OCI-LY3 (cell line): ENCODE measurements around the gene HOXA5.

Experiments used
- H2AFZ ChIP-seq: fragments of 200-600, 300-600 bp; shearing (Covaris generic); 2 replicates; pipeline ENCODE4 v1.6.0; 2014; ENCODE audit warnings: antibody characterized with exemption, low read depth, low read length
- H3K27ac ChIP-seq: fragments of 200-600, 300-600 bp; sonication (generic); 2 replicates; pipeline ENCODE4 v1.5.1; 2014; ENCODE audit warnings: mild to moderate bottlenecking, low read length, moderate library complexity, mixed read lengths
- H3K27me3 ChIP-seq: fragments of 200-600, 300-600 bp; sonication (generic); 2 replicates; pipeline ENCODE4 v1.6.1; 2014; ENCODE audit warnings: low read depth, low read length, mixed read lengths
- H3K36me3 ChIP-seq: fragments of 200-600, 300-600 bp; sonication (generic); replicated peaks from 2 replicates; pipeline ENCODE3; 2014; ENCODE audit warnings: low read depth, low read length, mixed read lengths
- H3K4me1 ChIP-seq: fragments of 300-600, 200-600 bp; sonication (generic); 2 replicates; pipeline ENCODE4 v1.6.1; 2014; ENCODE audit warnings: low read length, mixed read lengths
- H3K4me2 ChIP-seq: fragments of 200-600, 300-600 bp; sonication (generic); 2 replicates; pipeline ENCODE4 v1.6.1; 2014; ENCODE audit warnings: low read length, mixed read lengths
- H3K4me3 ChIP-seq: fragments of 300-600, 200-600 bp; sonication (generic); 2 replicates; pipeline ENCODE4 v1.5.1; 2014; ENCODE audit warnings: antibody characterized with exemption, mild to moderate bottlenecking, low read length, moderate library complexity
- H3K79me2 ChIP-seq: fragments of 300-600, 200-600 bp; shearing (Covaris generic); 2 replicates; pipeline ENCODE4 v1.6.1; 2014; ENCODE audit warnings: mild to moderate bottlenecking, low read length, mixed read lengths
- H3K9ac ChIP-seq: fragments of 300-600, 200-600 bp; shearing (Covaris generic); 2 replicates; pipeline ENCODE4 v1.6.0; 2014; ENCODE audit warnings: mild to moderate bottlenecking, low read length, moderate library complexity
- H3K9me3 ChIP-seq: fragments of 200-600, 300-600 bp; shearing (Covaris generic); 2 replicates; pipeline ENCODE4 v1.6.1; 2014; ENCODE audit warnings: low read length, mixed read lengths; ENCODE audit not compliant: insufficient read depth
- H4K20me1 ChIP-seq: fragments of 200-600, 300-600 bp; sonication (generic); 2 replicates; pipeline ENCODE4 v1.6.1; 2016; ENCODE audit warnings: low read length, mixed read lengths; ENCODE audit not compliant: insufficient read depth
- EZH2phosphoT487 ChIP-seq: fragments of 200-600 bp; shearing (Covaris generic); IDR thresholded peaks from 2 replicates; pipeline ENCODE4 v1.6.1; 2018; ENCODE audit warnings: antibody characterized with exemption, mixed run types, low read depth
- TF ChIP-seq, protein P1 (sequence below): fragments of 200-600, 300-600 bp; sonication (generic); IDR thresholded peaks from 2 replicates; pipeline ENCODE4 v1.5.1; 2014; ENCODE audit warnings: antibody characterized with exemption, low read length, low read depth

Gene HOXA5

DNA sequence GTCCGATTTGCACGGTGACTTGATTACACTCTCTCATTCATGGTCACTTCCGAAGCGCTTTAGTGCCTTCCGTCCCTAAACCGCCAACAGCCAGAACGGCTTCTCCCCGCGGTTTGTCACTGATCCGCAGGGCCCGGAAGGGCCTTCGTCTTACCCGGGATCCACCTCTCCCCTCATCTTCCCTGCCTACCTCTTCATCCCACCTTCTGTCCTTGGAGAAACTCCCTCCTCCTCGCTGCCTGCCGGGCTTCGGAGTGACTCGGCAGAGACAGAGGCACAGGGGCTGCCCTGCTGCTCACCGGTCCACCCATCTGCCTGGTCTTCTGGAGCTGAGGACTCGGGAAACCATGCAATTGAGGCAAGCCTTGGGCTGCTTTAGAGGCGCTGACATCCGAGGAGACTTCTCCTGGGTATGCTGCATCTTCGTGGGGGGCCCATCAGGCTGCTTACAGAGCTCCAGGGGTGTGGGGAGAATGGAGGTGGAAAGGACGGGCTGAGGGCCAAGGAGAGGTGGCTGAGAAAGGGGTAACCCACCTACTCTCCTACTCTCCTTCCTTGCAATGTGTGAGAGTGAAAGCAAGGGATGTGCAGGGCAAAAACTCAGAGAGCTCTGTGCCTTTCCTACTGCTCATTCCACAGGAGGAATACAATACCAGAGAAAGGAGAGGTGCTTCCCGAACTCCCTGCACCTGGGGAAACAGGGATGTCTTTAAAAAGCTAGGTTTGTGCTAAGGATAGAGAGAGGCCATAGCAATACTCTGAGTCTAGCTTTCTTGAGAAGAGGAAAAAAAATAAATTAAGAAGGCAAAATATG lies 42.6 kb upstream of the HOXA5 start:
- Histone ChIP-seq H3K27me3 (no peaks in the 10 kb centered on the region), H3K27ac (no peak overlapping the region), H3K9me3 (no peaks in the 10 kb centered on the region), H4K20me1 (no peaks in the 10 kb centered on the region), H2AFZ (no peak overlapping the region), H3K79me2 (no peaks in the 10 kb centered on the region), H3K9ac (no peak overlapping the region), H3K36me3 (no peaks in the 10 kb centered on the region), H3K4me1 (no peaks in the 10 kb centered on the region), H3K4me3 (no peak overlapping the region), H3K4me2 (no peak overlapping the region)
- no peak for TF ChIP-seq EZH2phosphoT487
- TF ChIP-seq, protein P1, sequence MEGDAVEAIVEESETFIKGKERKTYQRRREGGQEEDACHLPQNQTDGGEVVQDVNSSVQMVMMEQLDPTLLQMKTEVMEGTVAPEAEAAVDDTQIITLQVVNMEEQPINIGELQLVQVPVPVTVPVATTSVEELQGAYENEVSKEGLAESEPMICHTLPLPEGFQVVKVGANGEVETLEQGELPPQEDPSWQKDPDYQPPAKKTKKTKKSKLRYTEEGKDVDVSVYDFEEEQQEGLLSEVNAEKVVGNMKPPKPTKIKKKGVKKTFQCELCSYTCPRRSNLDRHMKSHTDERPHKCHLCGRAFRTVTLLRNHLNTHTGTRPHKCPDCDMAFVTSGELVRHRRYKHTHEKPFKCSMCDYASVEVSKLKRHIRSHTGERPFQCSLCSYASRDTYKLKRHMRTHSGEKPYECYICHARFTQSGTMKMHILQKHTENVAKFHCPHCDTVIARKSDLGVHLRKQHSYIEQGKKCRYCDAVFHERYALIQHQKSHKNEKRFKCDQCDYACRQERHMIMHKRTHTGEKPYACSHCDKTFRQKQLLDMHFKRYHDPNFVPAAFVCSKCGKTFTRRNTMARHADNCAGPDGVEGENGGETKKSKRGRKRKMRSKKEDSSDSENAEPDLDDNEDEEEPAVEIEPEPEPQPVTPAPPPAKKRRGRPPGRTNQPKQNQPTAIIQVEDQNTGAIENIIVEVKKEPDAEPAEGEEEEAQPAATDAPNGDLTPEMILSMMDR, result no peak

DNA sequence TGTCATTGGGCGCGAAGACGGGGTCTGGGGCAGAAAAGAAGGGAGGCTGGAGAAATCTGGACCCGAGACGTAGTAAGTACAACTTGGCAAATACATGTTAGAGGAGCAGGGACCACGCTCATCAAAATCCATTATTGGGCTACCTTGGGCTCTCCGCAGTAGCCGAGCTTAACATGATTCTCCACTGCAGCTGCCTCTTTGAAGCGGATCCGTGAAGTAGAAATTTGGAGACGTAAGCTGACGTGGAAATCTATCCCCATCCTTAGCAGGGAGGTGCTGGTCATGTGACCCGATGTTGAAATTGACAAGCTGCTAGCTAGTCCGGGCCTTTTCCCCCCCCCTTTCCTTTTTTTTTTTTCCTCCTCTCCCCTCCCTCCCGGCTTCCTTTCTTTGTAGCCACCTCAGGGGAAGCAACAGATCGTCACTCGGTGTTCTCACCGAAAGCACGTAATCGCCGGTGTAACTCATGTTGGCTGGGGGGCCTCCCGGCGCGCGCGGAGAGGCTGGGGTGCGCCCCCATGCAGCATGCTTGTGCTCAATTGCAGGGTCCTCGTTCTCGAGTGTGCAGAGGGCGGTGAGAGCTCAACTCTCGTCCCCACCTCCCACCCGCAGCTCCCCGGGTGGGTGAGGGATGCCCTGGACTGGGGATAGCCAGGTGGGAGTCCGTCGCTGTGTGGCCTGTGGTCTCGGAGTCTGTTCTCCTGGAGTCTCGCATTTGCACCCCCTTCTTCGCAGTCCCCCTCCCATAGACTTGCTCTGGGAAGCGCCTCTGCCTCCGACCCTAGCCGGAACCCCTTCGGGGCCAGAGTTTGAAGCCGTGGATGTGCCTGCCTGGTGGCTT lies 41.8 kb upstream of the HOXA5 start, which contains the start of gene HOXA11:
TSS of gene HOXA11 (minus strand) at position 220 of the 841 bp plus-strand sequence. CDS start at position 132, 88 bp downstream.
- Histone ChIP-seq H3K9ac (no peak within 1 kb of the TSS), H2AFZ (no peak within 1 kb of the TSS), H3K4me1 (no peaks in the 10 kb centered on the region), H4K20me1 (no peaks in the 10 kb centered on the region), H3K79me2 (no peaks in the 10 kb centered on the region), H3K9me3 (no peaks in the 10 kb centered on the region), H3K27me3 (no peaks in the 10 kb centered on the region), H3K27ac (no peak within 1 kb of the TSS), H3K36me3 (no peaks in the 10 kb centered on the region), H3K4me2 (no peak within 1 kb of the TSS), H3K4me3 (no peak within 1 kb of the TSS)
- TF ChIP-seq, protein P1, result no peak
- TF ChIP-seq EZH2phosphoT487, result no peak

DNA sequence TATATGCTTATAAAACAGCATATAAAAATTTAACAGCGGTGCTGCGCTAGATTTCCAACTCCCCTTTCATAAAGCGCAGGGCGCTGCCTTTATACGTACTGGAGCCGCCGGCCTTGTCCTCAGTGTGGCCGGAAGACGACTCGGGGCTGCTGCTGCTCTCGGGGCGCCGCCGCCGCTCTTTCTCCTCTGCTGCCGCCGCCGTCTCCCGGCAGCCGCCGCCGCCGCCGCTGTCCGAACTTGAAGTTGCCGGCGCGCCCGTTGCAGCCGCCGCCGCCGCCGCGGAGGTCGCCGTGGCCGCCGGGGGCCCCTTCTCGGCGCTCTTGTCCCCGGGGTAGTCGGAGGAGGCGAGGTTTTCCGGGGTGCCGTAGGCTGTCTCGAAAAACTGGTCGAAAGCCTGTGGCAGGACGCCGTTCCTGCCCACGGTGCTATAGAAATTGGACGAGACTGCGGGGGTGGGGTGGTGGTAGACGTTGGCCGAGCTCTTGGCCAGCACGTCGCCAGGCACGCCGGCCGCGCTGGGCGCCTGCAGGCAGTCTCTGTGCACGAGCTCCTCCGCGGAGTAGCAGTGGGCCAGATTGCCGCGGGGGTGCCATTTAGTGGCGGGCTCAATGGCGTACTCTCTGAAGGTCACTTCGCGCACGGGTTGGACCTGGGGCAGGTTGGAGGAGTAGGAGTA lies 41.0 kb upstream of the HOXA5 start:
- no peak overlapping the region for H2AFZ ChIP-seq
- no peak for TF ChIP-seq EZH2phosphoT487
- TF ChIP-seq, protein P1, result no peak
- no peaks in the 10 kb centered on the region for H4K20me1 ChIP-seq
- H3K79me2 ChIP-seq, result no peaks in the 10 kb centered on the region
- no peak overlapping the region for H3K9ac ChIP-seq
- H3K4me3 ChIP-seq, result no peak overlapping the region
- no peaks in the 10 kb centered on the region for H3K36me3 ChIP-seq
- no peaks in the 10 kb centered on the region for H3K9me3 ChIP-seq
- no peak overlapping the region for H3K4me2 ChIP-seq
- no peaks in the 10 kb centered on the region for H3K4me1 ChIP-seq
- H3K27me3 ChIP-seq, result no peaks in the 10 kb centered on the region
- no peak overlapping the region for H3K27ac ChIP-seq
